ENCODE measurements around the gene CCNY.
A peak's percentile ranks its signal among the peaks of the same experiment; 100 is the strongest.
"Not testable (repeated sequence)": the region's sequence is repeated elsewhere in the genome, so short reads cannot be mapped to it uniquely, and the experiment has no call there.

Gene CCNY

GRCh38 chr10:35382096-35382495, 45.8 kb downstream of the CCNY start:
- DNase-seq (ENCODE audit: low read depth, low spot score), result no peak

GRCh38 chr10:35384265-35384868, 48.1 kb downstream of the CCNY start:
- no peak for DNase-seq (ENCODE audit: low read depth, low spot score)

- peak; percentile 63 for DNase-seq (ENCODE audit: low read depth, low spot score)
Observed at GRCh38 chr10:35386594-35387174, 50.4 kb downstream of the CCNY start.

DNA sequence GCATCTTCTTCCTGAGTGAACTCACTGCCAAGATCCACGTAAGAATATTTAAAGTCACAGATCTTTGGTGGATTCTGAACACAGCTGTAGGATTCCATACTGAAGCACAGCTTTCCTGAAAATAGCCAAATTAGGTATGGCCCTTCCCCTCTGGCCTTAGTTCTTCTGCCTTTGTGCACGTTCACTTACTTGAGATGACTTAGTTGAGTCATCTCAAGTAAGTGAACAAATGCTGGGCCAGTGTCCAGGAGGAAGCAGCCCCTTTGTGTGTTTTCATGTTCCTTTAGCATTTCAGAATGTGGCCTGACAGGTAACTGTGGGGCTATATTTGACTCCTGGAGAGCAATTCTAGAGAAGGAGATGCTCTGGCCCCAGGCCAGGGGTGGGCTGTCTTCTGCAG, 51.5 kb downstream of the CCNY start:
- peak; percentile 53 for DNase-seq (ENCODE audit: low read depth, low spot score)

GRCh38 chr10:35388197-35388596, 51.9 kb downstream of the CCNY start:
- DNase-seq (ENCODE audit: low read depth, low spot score), result no peak

DNA sequence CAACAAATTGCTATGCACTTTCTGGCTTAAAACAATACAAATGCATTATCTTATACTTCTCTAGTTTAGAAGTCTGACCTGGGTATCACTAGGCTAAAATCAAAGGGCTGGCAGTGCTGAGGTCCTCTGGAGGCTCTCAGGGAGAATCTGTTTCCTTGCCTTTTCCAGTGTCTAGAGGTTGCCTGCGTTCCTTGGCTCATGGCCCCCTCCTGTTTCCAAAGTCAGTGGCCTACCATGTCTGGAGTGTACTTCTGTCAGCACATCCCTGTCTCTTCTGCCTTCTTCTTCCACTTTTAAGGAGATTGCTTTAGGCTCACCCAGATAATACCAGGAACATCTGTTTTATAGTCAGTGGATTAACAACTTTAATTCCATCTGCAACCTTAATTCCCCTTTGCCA, 52.4 kb downstream of the CCNY start:
- no peak for DNase-seq (ENCODE audit: low read depth, low spot score)

- DNase-seq (ENCODE audit: low read depth, low spot score), result no peak
Observed at GRCh38 chr10:35390161-35390840, 54.0 kb downstream of the CCNY start.

DNA sequence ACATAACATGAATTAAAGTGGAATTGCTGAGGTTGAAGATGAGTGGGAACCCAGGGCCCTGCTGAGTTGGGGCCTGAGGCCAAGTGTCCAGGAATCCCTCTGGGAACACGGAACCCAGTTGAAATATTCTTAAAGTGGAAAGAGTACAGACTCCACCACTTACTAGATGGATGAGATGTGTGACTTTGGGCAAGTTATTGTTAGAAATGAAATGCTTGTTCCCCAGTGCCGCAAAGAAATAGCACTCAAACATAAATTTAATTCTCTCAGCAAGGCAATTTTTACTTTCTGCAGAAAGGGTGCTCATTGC, 54.5 kb downstream of the CCNY start:
- no peak for DNase-seq (ENCODE audit: low read depth, low spot score)

GRCh38 chr10:35391153-35391953, 55.0 kb downstream of the CCNY start:
- DNase-seq (ENCODE audit: low read depth, low spot score), result no peak

DNA sequence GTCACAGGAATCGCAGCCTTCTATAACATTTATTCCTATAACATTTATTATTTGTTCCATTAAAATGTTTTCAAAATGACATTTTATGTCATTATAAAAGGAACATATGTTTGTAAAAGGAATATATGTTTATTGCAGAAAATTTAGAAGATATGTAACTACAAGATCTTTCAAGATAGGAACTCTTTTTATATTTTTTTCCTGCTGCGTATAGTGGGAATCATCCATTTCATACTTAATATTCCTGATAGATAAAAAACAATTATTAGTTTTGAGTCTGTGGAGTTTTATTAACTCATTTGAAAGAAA, 55.6 kb downstream of the CCNY start:
- DNase-seq (ENCODE audit: low read depth, low spot score), result no peak

DNA sequence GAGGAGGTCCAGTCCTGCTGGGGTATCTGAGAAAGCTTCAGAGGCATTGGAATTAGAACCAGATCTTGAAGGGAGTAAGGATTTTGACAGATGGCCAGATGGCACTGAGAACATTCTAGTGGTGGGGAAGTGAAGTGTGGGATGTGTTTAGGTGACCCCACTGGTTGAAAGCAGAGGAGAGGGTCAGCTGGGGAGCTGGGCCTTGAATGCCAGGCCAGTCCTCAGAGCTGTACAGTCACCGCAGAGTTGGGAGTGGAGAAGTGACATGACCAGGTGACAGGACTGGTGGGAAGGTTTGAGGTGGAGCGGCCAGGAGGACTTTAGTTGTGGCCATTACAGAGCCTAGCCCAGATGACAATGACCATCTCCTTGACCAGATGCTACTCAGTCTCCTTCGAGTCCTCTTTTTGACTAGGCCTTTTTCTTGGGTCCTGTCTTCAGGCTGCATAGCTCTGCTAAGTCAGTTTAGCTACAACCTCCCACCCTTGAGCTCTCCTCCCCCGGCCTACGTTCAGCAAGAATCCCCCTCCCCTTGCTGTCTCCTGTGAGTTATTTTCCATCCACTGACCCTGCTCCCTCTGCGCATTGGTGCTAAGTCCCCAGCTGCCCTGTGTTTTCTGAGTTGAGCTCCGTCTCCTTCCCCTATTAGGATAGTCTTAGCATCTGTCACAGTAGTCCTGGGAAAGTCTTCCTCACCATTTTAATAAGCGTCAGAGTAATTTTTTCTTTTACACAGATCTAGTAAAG, 56.3 kb downstream of the CCNY start:
- no peak for DNase-seq (ENCODE audit: low read depth, low spot score)

- DNase-seq (ENCODE audit: low read depth, low spot score), result peak; percentile 49
Observed at GRCh38 chr10:35394411-35394851, 58.1 kb downstream of the CCNY start.

DNA sequence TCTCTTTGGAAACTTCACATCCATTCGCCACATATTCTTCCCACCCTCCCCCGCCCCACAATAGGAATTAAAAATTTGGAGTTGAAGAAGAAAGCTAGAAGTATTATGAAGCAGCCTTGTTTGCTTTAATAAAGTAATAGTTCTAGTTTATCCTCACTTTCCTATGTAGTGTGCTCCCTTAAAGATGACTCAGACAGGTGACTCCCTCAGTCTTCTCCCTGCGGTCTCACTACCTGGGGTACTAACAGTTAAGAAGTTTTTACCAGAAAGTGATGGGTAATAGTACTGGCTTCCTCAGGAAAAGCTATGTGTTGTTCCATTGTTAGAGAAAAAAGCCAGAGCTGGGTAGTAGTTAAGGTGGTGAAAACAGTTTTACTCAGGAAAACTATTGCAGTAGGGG, 58.6 kb downstream of the CCNY start:
- DNase-seq (ENCODE audit: low read depth, low spot score), result no peak

- no peak for DNase-seq (ENCODE audit: low read depth, low spot score)
Observed at GRCh38 chr10:35396560-35397434, 60.5 kb downstream of the CCNY start.

- DNase-seq (ENCODE audit: low read depth, low spot score), result no peak
Observed at GRCh38 chr10:35397953-35398352, 61.6 kb downstream of the CCNY start.

GRCh38 chr10:35398355-35398754, 62.0 kb downstream of the CCNY start:
- no peak for DNase-seq (ENCODE audit: low read depth, low spot score)

GRCh38 chr10:35398908-35399307, 62.6 kb downstream of the CCNY start:
- no peak for DNase-seq (ENCODE audit: low read depth, low spot score)

DNA sequence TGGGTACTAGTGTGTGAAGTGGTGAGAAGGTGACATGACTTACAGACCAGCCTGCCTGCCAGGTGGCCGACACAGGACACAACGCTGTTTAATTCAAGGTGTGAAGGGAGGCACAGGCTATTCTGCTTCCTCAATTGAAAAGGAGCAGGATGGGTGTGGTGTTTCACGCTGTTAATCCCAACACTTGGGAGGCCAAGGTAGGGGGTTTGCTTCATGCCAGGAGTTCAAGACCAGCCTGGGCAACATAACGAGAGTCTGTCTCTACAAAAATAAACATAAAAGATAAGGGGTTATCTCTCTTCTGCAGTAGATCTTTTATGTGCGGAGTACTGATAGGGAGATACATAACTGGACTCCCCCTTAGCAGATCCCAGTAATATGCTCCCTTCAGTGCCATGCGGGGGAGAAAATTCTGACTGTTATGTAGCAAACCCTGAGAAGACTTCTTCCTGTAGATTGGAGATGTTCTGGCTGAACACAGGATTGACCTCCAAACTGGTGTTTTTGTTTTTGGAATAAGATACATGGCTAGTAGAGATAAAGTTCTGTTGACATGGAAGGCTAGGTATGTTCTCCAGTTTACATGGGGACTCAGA, 63.2 kb downstream of the CCNY start:
- DNase-seq (ENCODE audit: low read depth, low spot score), result no peak

DNA sequence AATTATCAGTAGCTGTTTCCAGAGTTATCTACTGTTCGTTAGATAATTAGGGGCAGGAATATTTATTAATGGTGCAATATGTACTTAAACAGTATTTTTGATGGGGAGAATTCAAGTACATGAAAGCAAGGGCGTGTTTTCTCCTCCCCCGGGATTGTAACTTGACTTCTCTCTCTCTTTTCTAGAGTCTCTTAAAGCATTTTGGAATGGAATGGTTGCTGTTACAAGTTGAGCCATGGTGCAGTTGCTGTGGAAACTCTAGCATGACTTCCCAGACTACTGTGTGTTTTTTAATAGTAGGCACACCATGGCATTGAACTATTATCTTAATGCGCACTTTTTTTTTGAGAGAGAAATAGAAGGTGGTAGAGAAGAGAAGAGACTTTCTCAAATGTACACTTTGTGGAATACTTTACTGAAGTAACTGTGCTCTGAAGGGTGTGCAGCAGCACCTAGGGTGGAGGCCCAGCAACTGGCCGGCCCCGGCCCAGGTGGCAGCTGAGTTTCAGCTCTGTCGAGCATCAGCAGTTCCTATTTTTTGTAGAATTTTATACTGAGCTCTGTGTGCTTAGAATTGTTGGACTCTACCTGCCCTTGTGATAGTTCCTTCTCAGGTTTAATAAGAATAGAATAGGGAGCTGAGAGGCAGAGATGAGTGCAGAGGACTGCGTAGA, 64.4 kb downstream of the CCNY start:
- no peak for DNase-seq (ENCODE audit: low read depth, low spot score)

GRCh38 chr10:35403491-35403890, 67.2 kb downstream of the CCNY start:
- not testable (repeated sequence) for DNase-seq (ENCODE audit: low read depth, low spot score)

Measured in astrocyte of the hippocampus (primary cell).